HTR-8/SVneo (cell line): Measurements from ENCODE around the gene PTPRD.
A peak's percentile ranks its signal among the peaks of the same experiment; 100 is the strongest.
"Not testable (repeated sequence)": the region's sequence is repeated elsewhere in the genome, so short reads cannot be mapped to it uniquely, and the experiment has no call there.

Experiments
- DNase-seq: peaks from one replicate; pipeline ENCODE4 v3.0.0; 2011; ENCODE audit warnings: low spot score, mixed read lengths; ENCODE audit not compliant: insufficient read length
- FAIRE-seq: peaks from 2 replicates; lab custom pipeline; 2011; peaks lifted over from hg19 to GRCh38; lab: Jason Lieb, UNC

Gene PTPRD

GRCh38 chr9:10003047-10003446 is 609.8 kb downstream of the PTPRD start:
- DNase-seq = no peak
- FAIRE-seq = no peak

GRCh38 chr9:10000669-10001068 is 612.1 kb downstream of the PTPRD start:
- no peak for DNase-seq
- FAIRE-seq = no peak

GRCh38 chr9:9998491-9999287 is 614.1 kb downstream of the PTPRD start:
- FAIRE-seq = no peak
- DNase-seq = no peak

DNA sequence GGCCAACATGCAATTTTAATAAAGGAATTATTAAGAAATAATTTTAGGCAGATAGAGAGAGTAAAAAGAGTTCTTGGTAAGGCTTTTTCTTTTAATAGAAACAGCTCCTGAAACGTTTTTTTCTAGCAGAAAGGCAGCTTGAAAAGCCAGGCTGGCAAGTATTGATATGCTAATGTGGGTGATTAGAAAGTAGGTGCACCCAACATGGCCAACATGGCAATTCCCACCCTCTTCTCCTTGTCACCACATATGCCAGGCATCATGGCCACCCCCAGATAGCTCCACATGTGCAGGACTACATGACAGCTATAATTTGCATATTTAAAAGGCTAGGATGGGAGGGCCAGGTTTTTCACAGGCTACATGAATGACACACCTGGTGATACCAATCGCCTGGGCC is 615.2 kb downstream of the PTPRD start:
- DNase-seq = no peak
- no peak for FAIRE-seq

- DNase-seq (no peak), FAIRE-seq (no peak)
Measured at GRCh38 chr9:9996259-9996658, 616.5 kb downstream of the PTPRD start.

- FAIRE-seq = no peak
- DNase-seq = no peak
Measured at GRCh38 chr9:9992936-9993335, 619.9 kb downstream of the PTPRD start.

- DNase-seq = no peak
- FAIRE-seq = no peak
Measured at GRCh38 chr9:9973062-9973461, 639.7 kb downstream of the PTPRD start.

DNA sequence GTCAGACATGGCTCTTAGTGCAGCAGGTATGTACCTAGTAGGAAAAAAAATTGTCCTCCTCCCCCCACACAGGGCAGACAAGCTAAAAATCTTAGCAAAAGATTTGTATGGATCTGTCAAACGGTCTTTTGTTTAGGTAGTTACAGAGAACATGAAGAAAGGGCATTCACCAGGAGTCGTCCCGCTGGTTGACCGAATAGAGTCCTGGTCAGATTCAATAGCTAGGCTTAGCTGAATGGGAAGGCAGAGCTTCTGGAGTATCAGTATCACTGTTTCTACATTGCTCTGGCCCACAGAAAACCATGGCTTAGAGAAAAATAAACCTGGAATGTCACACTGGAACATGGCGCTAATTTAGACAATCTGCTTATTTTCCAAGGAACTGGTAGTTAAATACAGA is 642.3 kb downstream of the PTPRD start:
- FAIRE-seq = no peak
- DNase-seq = no peak

GRCh38 chr9:9963841-9964240 is 649.0 kb downstream of the PTPRD start:
- FAIRE-seq = no peak
- no peak for DNase-seq

DNA sequence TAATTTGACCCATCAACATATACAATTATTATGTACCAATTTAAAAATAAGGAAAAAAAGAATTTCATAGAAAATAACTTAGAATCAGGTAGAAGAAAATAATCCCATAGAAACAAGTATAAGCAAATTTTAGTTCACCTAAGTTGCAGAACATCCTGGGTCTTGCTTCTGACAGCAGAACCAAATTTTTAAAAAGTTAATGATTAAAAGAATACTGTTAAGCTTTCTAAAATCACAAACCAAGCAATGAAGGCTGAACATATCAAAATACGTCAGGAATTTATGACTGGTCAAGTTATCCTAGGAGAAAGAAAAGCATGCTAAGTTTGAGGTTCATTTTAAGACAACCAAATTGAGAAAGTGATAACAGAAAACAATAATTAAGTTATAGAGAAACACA is 650.9 kb downstream of the PTPRD start:
- no peak for DNase-seq
- FAIRE-seq = no peak

DNA sequence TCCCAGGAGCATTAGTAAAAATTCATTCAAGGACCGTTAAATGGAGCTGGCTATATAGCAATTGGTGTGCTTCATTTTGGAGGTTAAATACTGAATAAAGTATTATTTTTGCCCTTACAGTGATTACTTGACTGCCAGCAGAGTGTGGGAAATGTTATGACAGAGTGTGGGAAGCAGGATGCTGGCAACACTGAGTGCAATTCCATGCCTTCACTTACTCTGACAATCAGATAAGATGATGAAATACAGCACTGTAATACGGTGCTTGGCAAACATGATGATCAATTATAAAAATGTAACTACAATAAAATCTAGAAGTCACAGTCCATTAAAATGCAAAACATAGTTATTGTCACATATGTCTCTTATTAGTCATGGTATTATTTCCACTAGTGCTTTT is 651.3 kb downstream of the PTPRD start:
- DNase-seq (no peak), FAIRE-seq (no peak)

- no peak for FAIRE-seq
- no peak for DNase-seq
Measured at GRCh38 chr9:9951556-9952160, 661.1 kb downstream of the PTPRD start.

DNA sequence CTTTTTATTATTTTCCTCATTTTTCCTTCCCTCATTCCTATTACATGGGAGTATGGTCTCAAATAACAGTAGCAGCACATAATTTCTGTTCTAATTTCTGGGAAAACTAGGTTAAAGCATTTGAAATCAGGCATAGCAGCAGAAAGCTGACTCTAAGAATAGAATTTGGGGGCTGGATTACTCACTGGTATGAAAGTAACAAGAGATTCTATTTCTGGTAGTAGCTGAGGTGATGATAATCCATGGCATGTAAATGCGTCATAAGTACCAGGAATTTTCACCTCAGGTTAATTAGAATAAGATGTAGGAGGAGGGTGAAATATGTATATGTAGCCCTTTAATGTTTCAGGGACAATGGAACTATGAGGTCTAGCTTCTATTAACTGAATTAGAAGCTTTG is 662.0 kb downstream of the PTPRD start:
- no peak for DNase-seq
- FAIRE-seq = no peak

DNA sequence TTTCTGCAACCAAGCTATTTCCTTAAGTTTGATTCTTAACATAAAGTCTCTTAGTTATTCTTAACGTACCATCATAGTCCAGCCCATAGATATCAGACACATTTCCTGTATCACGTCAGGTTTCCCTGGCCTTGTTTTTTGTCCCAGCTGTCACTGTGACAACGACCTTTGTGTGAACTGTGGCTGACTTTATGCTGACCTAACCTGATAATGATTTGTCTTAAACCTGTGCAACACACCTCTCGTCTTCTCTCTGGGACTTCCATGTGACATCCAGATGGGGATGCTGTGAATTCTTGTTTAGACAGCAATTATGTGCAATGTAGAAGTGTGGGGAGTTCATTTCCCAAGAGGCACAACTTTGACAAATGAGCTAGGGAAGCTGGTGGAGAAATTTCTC is 662.8 kb downstream of the PTPRD start:
- DNase-seq = no peak
- FAIRE-seq = no peak

GRCh38 chr9:9949368-9949767 is 663.4 kb downstream of the PTPRD start:
- no peak for FAIRE-seq

DNA sequence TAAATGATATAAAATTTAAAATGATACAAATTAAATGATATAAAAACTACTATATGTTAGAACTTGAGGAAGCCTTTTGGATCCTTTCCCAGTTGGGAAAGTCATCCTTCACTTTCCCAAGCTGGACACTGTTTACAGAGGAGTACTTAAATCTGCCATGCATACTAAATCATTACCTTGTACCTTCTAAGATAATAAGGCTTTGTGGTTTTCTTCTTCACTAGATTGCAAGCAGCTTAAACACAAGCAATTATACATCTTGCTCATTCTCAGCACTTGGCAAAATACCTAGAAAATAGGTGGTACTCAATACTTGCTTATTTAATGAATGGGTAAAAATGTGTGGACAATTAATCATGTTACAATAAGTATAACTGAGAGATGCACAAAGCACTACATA is 666.8 kb downstream of the PTPRD start:
- DNase-seq = no peak
- FAIRE-seq = no peak

More at GRCh38 chr9:9949368-9949767, 663.4 kb downstream of the PTPRD start:
- no peak for DNase-seq

DNA sequence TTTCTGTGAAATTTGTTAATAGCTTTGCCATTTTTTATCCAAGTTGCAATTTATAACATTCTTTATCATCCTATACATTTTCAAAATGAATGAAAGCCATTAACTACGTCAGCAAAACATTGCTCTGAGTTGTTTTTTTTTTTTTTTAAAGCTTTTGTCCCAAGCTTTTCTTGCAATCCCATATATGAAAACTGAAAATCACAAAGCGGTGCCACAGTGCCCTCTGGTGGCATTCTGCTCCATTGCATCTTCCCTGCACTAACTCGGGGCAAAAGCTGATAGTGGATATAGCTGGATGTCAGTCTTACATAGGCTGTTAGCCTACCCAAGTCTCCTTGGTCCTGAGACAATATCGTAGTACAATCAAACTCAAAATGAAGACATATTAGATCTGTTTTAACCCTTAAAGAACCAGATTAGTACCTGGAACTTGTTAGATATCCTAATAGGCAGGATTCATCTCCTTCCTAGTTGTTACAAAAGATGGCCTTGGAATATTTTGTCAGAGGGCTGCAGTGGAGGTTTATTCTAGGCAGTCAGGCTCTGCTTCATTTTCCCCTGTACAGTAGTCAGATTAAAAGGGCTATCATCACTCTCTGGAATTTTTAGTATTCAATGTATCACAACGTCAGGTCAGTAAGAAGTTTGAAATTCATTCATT is 669.9 kb downstream of the PTPRD start:
- DNase-seq (peak; percentile 1), FAIRE-seq (no peak)

GRCh38 chr9:9938432-9938831 is 674.4 kb downstream of the PTPRD start:
- FAIRE-seq = no peak
- no peak for DNase-seq

DNA sequence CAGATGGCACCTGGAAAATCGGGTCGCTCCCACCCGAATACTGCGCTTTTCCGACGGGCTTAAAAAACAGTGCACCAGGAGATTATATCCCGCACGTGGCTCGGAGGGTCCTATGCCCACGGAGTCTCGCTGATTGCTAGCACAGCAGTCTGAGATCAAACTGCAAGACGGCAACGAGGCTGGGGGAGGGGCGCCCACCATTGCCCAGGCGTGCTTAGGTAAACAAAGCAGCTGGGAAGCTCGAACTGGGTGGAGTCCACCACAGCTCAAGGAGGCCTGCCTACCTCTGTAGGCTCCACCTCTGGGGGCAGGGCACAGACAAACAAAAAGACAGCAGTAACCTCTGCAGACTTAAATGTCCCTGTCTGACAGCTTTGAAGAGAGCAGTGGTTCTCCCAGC is 681.3 kb downstream of the PTPRD start:
- FAIRE-seq, DNase-seq: not testable (repeated sequence)

- DNase-seq (no peak), FAIRE-seq (no peak)
Measured at GRCh38 chr9:9924376-9924775, 688.4 kb downstream of the PTPRD start.

GRCh38 chr9:9921805-9922204 is 691.0 kb downstream of the PTPRD start:
- DNase-seq = no peak
- no peak for FAIRE-seq
